ENCODE measurements around the gene FGD4.

- TF ChIP-seq POU6F1 (CRISPR knock-in tag; IDR thresholded peaks at IDR 0.05; ENCODE audit: borderline replicate concordance, low read depth) (no peak), PATZ1 (CRISPR knock-in tag; IDR thresholded peaks at IDR 0.05; ENCODE audit: borderline replicate concordance) (no peak), CSRNP3 (CRISPR knock-in tag; IDR thresholded peaks at IDR 0.05) (no peak), ISL1 (CRISPR knock-in tag; IDR thresholded peaks at IDR 0.05) (no peak), SNAI2 (CRISPR knock-in tag; IDR thresholded peaks at IDR 0.05) (no peak), ESRRG (CRISPR knock-in tag; IDR thresholded peaks at IDR 0.05) (no peak)
Measured at GRCh38 chr12:32353540-32353939, 45.8 kb upstream of the FGD4 start.

Measured in SK-N-SH treated with all-trans-retinoic acid at 6 μM for 48 hours (cell line).